ENCODE data around the gene PLCL2.

PLCL2 gene

GRCh38 chr3:17052363-17052762 is 167.6 kb downstream of the PLCL2 start:
- TF ChIP-seq, protein P1, sequence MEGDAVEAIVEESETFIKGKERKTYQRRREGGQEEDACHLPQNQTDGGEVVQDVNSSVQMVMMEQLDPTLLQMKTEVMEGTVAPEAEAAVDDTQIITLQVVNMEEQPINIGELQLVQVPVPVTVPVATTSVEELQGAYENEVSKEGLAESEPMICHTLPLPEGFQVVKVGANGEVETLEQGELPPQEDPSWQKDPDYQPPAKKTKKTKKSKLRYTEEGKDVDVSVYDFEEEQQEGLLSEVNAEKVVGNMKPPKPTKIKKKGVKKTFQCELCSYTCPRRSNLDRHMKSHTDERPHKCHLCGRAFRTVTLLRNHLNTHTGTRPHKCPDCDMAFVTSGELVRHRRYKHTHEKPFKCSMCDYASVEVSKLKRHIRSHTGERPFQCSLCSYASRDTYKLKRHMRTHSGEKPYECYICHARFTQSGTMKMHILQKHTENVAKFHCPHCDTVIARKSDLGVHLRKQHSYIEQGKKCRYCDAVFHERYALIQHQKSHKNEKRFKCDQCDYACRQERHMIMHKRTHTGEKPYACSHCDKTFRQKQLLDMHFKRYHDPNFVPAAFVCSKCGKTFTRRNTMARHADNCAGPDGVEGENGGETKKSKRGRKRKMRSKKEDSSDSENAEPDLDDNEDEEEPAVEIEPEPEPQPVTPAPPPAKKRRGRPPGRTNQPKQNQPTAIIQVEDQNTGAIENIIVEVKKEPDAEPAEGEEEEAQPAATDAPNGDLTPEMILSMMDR (IDR thresholded peaks at IDR 0.05; ENCODE audit: insufficient read depth, low read length, poor library complexity, severe bottlenecking): no peak
- Histone ChIP-seq H3K36me3 (ENCODE audit: control insufficient read depth, insufficient read depth, low read length) (no peaks in the 10 kb centered on the region; the same call in 1 of the 2 replicates), H3K27me3 (replicated peaks; ENCODE audit: control insufficient read depth, insufficient read depth, low read length) (no peaks in the 10 kb centered on the region), H3K4me3 (replicated peaks; ENCODE audit: low read depth, low read length) (no peak overlapping the region)
- peak; percentile 51 for DNase-seq (ENCODE audit: extremely low read depth, insufficient read length)

DNA sequence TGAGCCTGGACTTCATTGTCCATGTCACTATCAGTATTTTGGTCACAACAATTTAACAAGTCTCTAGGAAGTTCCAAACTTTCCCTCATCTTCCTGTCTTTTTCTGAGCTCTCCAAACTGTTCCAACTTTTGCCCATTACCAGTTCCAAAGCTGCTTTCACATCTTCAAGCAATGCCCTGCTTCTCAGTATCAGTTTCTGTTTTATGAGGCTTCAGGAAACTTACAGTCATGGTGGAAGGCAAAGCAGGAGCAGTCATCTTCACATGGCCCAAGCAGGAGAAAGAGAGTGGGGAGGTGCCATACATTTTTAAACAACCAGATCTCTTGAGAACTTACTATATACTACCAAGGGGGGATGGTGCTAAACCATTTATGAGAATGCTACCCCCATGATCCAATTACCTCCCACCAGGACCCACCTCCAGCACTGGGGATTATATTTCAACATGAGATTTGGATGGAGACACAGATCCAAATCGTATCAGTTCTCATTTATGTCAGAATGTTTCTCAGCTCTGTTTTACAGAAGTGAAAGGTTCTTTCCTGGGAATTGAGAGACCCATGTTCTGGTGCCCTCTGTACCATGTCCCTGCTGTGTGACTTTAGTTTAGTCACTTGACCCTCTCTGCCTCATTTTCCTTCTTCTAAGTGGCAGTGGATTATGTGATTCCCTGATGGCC is 169.7 kb downstream of the PLCL2 start:
- no peaks in the 10 kb centered on the region; the same call in none of the 2 replicates for H3K36me3 ChIP-seq (ENCODE audit: control insufficient read depth, insufficient read depth, low read length)
- no peak for DNase-seq (ENCODE audit: extremely low read depth, insufficient read length)
- TF ChIP-seq, protein P1 (IDR thresholded peaks at IDR 0.05; ENCODE audit: insufficient read depth, low read length, poor library complexity, severe bottlenecking): no peak
- H3K27me3 ChIP-seq (replicated peaks; ENCODE audit: control insufficient read depth, insufficient read depth, low read length): no peaks in the 10 kb centered on the region
- H3K4me3 ChIP-seq (replicated peaks; ENCODE audit: low read depth, low read length): no peak overlapping the region

DNA sequence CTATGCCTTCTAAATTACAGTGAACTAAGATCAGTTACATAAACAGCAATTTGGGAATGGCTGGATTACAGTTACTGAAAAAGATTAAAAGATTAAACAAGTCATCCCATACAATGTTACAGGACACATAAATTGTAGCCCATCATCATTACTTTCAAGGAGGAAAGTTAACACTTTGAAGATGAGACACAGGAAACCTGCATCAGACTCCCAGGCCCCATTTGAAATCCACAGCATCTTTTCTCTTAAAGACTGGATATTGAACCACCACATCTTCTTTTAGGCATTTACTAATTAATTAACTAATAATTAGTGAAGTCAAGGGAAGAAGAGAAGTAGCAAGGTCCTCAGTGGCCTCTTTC is 170.2 kb downstream of the PLCL2 start:
- Histone ChIP-seq H3K4me3 (replicated peaks; ENCODE audit: low read depth, low read length) (no peak overlapping the region), H3K27me3 (replicated peaks; ENCODE audit: control insufficient read depth, insufficient read depth, low read length) (no peaks in the 10 kb centered on the region), H3K36me3 (ENCODE audit: control insufficient read depth, insufficient read depth, low read length) (no peaks in the 10 kb centered on the region; the same call in none of the 2 replicates)
- TF ChIP-seq, protein P1 (IDR thresholded peaks at IDR 0.05; ENCODE audit: insufficient read depth, low read length, poor library complexity, severe bottlenecking): no peak
- no peak for DNase-seq (ENCODE audit: extremely low read depth, insufficient read length)

- no peaks in the 10 kb centered on the region for H3K27me3 ChIP-seq (replicated peaks; ENCODE audit: control insufficient read depth, insufficient read depth, low read length)
- no peak overlapping the region for H3K4me3 ChIP-seq (replicated peaks; ENCODE audit: low read depth, low read length)
- H3K36me3 ChIP-seq (ENCODE audit: control insufficient read depth, insufficient read depth, low read length): no peaks in the 10 kb centered on the region; the same call in none of the 2 replicates
- no peak for DNase-seq (ENCODE audit: extremely low read depth, insufficient read length)
- TF ChIP-seq, protein P1 (IDR thresholded peaks at IDR 0.05; ENCODE audit: insufficient read depth, low read length, poor library complexity, severe bottlenecking): no peak
Observed at GRCh38 chr3:17055374-17056276, 170.9 kb downstream of the PLCL2 start.

- Histone ChIP-seq H3K27me3 (replicated peaks; ENCODE audit: control insufficient read depth, insufficient read depth, low read length) (no peaks in the 10 kb centered on the region), H3K36me3 (ENCODE audit: control insufficient read depth, insufficient read depth, low read length) (no peaks in the 10 kb centered on the region; the same call in none of the 2 replicates), H3K4me3 (replicated peaks; ENCODE audit: low read depth, low read length) (no peak overlapping the region)
- DNase-seq (ENCODE audit: extremely low read depth, insufficient read length): no peak
- TF ChIP-seq, protein P1 (IDR thresholded peaks at IDR 0.05; ENCODE audit: insufficient read depth, low read length, poor library complexity, severe bottlenecking): no peak
Observed at GRCh38 chr3:17057321-17057720, 172.6 kb downstream of the PLCL2 start.

All from GM06990 (cell line).